ENCODE results near the gene F7. TPM values are rescaled to one million over a fixed set of nuclear protein-coding genes. Genes with fewer than 3 reads are reported as not detected.
"Not testable (repeated sequence)": the region's sequence is repeated elsewhere in the genome, so short reads cannot be mapped to it uniquely, and the experiment has no call there.

The F7 gene
- total and polyA plus RNA-seq, 2 of the 4 experiments (the other 2 are of a cell fraction): under 0.01 to 0.07 TPM

DNA sequence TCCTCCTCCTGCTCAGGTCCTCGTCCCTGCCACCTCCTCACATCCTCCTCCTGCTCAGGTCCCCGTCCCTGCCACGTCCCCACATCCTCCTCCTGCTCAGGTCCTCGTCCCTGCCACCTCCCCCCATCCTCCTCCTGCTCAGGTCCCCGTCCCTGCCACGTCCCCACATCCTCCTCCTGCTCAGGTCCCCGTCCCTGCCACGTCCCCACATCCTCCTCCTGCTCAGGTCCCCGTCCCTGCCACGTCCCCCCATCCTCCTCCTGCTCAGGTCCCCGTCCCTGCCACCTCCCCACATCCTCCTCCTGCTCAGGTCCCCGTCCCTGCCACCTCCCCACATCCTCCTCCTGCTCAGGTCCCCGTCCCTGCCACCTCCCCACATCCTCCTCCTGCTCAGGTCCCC is 56.4 kb downstream of the F7 start:
- intact Hi-C loops (cut with micrococcal nuclease); H4K5ac ChIP-seq (ENCODE audit: low read depth, low read length); ATAC-seq (ENCODE audit: low read depth); in situ Hi-C loops (cut with MboI; ENCODE audit: low sequenced_read_pairs); H2BK5ac ChIP-seq (ENCODE audit: low read depth, low read length, poor library complexity, severe bottlenecking); H3K4me1 ChIP-seq (ENCODE audit: control insufficient read depth, insufficient read depth, low read length); H3K18ac ChIP-seq (ENCODE audit: low read depth, low read length); H2AFZ ChIP-seq (replicated peaks; ENCODE audit: low read length, poor library complexity); dilution Hi-C loops (cut with HindIII; ENCODE audit: low sequenced_read_pairs, unreplicated experiment); H2BK120ac ChIP-seq (ENCODE audit: low read depth, low read length); H3K23ac ChIP-seq (ENCODE audit: low read depth, low read length); H3K56ac ChIP-seq (ENCODE audit: extremely low read depth, insufficient read depth, low read length); H4K20me1 ChIP-seq (ENCODE audit: insufficient read depth, low read length); BruUV-seq (replicated peaks); H3K4me2 ChIP-seq (ENCODE audit: low read depth, low read length); H3K9ac ChIP-seq (ENCODE audit: low read depth, low read length); H2AK5ac ChIP-seq (ENCODE audit: low read depth, low read length); H3K4ac ChIP-seq (ENCODE audit: low read depth, low read length); POLR2A ChIA-PET (ENCODE audit: unreplicated experiment); H3K14ac ChIP-seq (replicated peaks; ENCODE audit: low read depth, low read length); H3K4me3 ChIP-seq (ENCODE audit: insufficient read depth, low read depth, low read length); DNase-seq; H4K8ac ChIP-seq (ENCODE audit: low read depth in 2 of 2, low read length in 2 of 2); H2AK9ac ChIP-seq (replicated peaks; ENCODE audit: low read depth, low read length, poor library complexity); H3K79me1 ChIP-seq (ENCODE audit: low read depth in 1 of 2, low read length in 2 of 2); CTCF ChIA-PET; H2BK20ac ChIP-seq (ENCODE audit: low read depth, low read length); H3K27ac ChIP-seq (ENCODE audit: insufficient read depth, low read length); H4K91ac ChIP-seq (ENCODE audit: insufficient read depth, low read depth, low read length); H3K9me3 ChIP-seq (ENCODE audit: control insufficient read depth, insufficient read depth, low read length); H3K9me1 ChIP-seq (ENCODE audit: insufficient read depth, low read length); H2BK15ac ChIP-seq (ENCODE audit: low read depth, low read length); H3K27me3 ChIP-seq (ENCODE audit: control insufficient read depth, insufficient read depth, low read length); H3K36me3 ChIP-seq (ENCODE audit: control insufficient read depth, insufficient read depth, low read length): not testable (repeated sequence)
- no CpG with 5 or more reads among the region's 13 CpGs for WGBS, 2 experiments (ENCODE audit: extremely low coverage in 2 of 2, insufficient read length in 1 of 2)
